Thoracic aorta (tissue), 2 donors: Measurements from ENCODE around the gene CDIP1. TPM values are rescaled to one million over a fixed set of nuclear protein-coding genes. Genes with fewer than 3 reads are reported as not detected.

Source experiments
- ATAC-seq: fragments of 150-250 bp; one replicate; pipeline ENCODE4 v1.8.0; 2017; ENCODE audit warnings: low read depth; ENCODE audit not compliant: insufficient number of reproducible peaks, low FRiP score
- DNase-seq: peaks from one replicate; pipeline ENCODE4 v3.0.0-alpha.2; 2020; ENCODE audit warnings: low spot score
- H3K27ac ChIP-seq, 2 donors: fragments of 200-600 bp; sonication (generic); 1 replicate in 1 of 2; 2 replicates in 1 of 2; pipeline ENCODE4 v1.5.1; 2016; ENCODE audit warnings: mild to moderate bottlenecking in 2 of 2, moderate library complexity in 2 of 2
- H3K27me3 ChIP-seq: fragments of 200-600 bp; sonication (generic); replicated peaks from 2 replicates; pipeline ENCODE4 v1.6.0; 2016; ENCODE audit warnings: mild to moderate bottlenecking; ENCODE audit not compliant: insufficient read depth
- H3K36me3 ChIP-seq: fragments of 200-600 bp; sonication (generic); one replicate; pipeline ENCODE4 v1.5.1; 2016
- H3K4me1 ChIP-seq, 2 donors: fragments of 200-600 bp; sonication (generic); 1 replicate in 1 of 2; 2 replicates in 1 of 2; pipeline versions ENCODE4 v1.5.1 to v1.6.0; 2016; ENCODE audit warnings: low read depth in 2 of 2, mild to moderate bottlenecking in 1 of 2; ENCODE audit not compliant: control insufficient read depth in 1 of 2
- H3K4me3 ChIP-seq: fragments of 200-600 bp; sonication (generic); 2 replicates; pipeline ENCODE4 v1.5.1; 2016; ENCODE audit warnings: mild to moderate bottlenecking
- H3K9me3 ChIP-seq: fragments of 200-600 bp; sonication (generic); 2 replicates; pipeline ENCODE4 v1.5.1; 2016
- CTCF ChIP-seq: fragments of 200-600 bp; sonication (generic); IDR thresholded peaks from one replicate; pipeline ENCODE4 v1.5.1; 2019; ENCODE audit warnings: antibody characterized with exemption
- total RNA-seq, 2 donors: library from RNA; depleted of rRNA; stranded (reverse); fragments of >200 nt; gene quantifications; one replicate each; pipeline versions ENCODE4 v1.1.0 to v1.2.3, GENCODE V29; 2016

CDIP1 gene
- total RNA-seq, 2 donors from 2014 or later = 33.2 to 33.5 TPM

DNA sequence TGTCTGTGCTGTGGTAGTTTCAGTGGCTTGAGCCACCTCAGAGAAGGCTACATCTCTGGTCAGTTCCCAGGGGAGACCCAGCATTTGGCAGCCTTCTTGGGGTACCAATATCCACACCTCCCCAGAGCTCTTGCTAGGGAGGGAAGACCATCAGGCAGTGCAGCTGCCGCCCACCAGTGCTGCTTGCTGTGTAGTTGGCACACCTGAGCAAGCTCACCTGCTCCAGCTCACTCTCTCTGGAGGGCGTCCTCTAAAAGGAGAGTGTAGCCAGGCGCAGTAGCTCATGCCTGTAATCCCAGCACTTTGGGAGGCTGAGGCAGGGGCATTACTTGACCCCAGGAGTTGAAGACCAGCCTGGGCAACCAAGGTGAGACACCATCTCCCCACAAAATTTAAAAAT lies 29.8 kb downstream of the CDIP1 start:
- H3K4me1 ChIP-seq = peaks cover 3 to 9% of the 10 kb centered on the region in 2 donors
- H3K36me3 ChIP-seq = peaks cover 46% of the 10 kb centered on the region
- TF ChIP-seq CTCF = no peak
- no peak overlapping the region for H3K27ac ChIP-seq
- H3K9me3 ChIP-seq = no peaks in the 10 kb centered on the region
- no peak overlapping the region for H3K4me3 ChIP-seq
- no peaks in the 10 kb centered on the region for H3K27me3 ChIP-seq
- ATAC-seq (no peak), DNase-seq (no peak)

GRCh38 chr16:4507588-4508345 lies 30.8 kb downstream of the CDIP1 start:
- DNase-seq (no peak), ATAC-seq (no peak)
- H3K27ac ChIP-seq = no peak overlapping the region
- no peak overlapping the region for H3K4me3 ChIP-seq
- H3K4me1 ChIP-seq = peaks cover 0 to 5% of the 10 kb centered on the region in 2 donors
- H3K9me3 ChIP-seq = no peaks in the 10 kb centered on the region
- TF ChIP-seq CTCF = no peak
- no peaks in the 10 kb centered on the region for H3K27me3 ChIP-seq
- H3K36me3 ChIP-seq = peaks cover 43% of the 10 kb centered on the region

GRCh38 chr16:4506450-4506849 lies 32.1 kb downstream of the CDIP1 start:
- Histone ChIP-seq H3K4me3 (no peak overlapping the region), H3K27ac (no peak overlapping the region), H3K9me3 (no peaks in the 10 kb centered on the region), H3K27me3 (no peaks in the 10 kb centered on the region), H3K36me3 (peaks cover 34% of the 10 kb centered on the region), H3K4me1 (peaks cover 5 to 14% of the 10 kb centered on the region in 2 donors)
- peak; percentile 85 for ATAC-seq
- no peak for DNase-seq
- TF ChIP-seq CTCF = peak; percentile 78

DNA sequence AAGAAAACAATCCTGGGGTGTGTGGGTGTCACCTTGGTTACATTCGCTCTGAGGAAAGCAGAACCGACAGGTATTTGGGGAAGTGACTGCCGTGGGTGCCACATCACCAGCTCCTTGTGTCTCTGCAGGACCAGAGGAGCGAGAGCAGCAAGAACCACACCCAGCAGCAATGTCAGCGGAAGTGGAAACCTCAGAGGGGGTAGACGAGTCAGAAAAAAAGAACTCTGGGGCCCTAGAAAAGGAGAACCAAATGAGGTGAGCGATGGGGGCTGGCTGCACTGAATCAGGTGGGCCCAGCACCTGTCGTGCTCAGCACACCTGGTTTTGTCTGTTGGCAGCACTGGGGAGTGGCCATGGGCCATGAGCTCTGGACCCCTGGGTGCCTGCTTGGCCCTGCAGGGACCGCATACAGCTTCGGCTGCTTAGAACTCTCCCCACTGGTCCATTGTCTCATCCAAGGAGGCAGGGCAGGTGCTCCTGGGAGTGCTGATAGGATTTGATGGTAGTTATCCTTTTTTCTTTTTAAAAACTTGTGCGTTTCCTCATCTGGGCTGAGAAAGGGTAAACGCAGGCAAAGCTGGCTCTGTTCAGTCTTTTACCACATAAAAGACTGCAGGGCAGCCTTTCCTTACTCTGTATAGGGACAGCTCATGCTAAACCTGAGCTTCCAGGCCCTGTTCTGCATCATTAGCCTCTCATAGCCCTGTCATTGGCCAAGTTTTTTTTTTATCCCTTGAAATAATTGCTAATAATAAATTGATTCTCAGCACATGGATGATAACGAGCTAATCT lies 33.0 kb downstream of the CDIP1 start:
- Histone ChIP-seq H3K4me1 (peaks cover 10 to 17% of the 10 kb centered on the region in 2 donors), H3K27ac (no peak overlapping the region), H3K4me3 (no peak overlapping the region), H3K9me3 (no peaks in the 10 kb centered on the region), H3K27me3 (no peaks in the 10 kb centered on the region), H3K36me3 (peaks cover 26% of the 10 kb centered on the region)
- ATAC-seq = no peak
- no peak for TF ChIP-seq CTCF
- DNase-seq = no peak

DNA sequence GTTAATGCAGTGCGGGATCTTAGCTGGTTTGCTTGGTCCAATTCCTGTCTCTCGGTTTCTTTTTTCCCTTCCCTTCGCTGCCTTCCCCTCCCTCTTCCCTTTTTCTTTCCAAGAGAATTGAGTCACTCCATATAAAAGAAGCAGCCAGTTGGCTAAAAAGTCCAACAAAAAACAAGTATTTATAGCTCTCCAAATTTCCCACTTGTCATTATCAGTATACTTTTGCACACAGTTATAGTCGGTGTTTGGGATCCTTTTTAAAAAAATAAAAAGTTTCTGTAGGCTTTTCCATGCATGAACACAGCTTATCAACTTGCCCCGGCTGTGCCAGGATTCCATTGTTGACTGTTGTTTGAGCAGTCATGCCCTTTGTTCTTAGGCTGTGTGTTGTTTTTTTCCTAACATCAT lies 37.5 kb downstream of the CDIP1 start:
- H3K4me3 ChIP-seq = peak overlapping the region; percentile 65
- no peaks in the 10 kb centered on the region for H3K36me3 ChIP-seq
- ATAC-seq (no peak), DNase-seq (no peak)
- no peaks in the 10 kb centered on the region for H3K9me3 ChIP-seq
- peak overlapping the region; percentile 86 to 89 for H3K27ac ChIP-seq
- H3K27me3 ChIP-seq = no peaks in the 10 kb centered on the region
- H3K4me1 ChIP-seq = peaks cover 18 to 26% of the 10 kb centered on the region in 2 donors
- no peak for TF ChIP-seq CTCF
